GM08714 (cell line): ENCODE results near the gene ITGB5.

Experiments
- H3K4me3 ChIP-seq: fragments of 200-500 bp; sonication (Bioruptor generic); 2 replicates; pipeline ENCODE4 v1.5.1; 2014; ENCODE audit warnings: mild to moderate bottlenecking, low read length, inconsistent platforms
- ZNF274 ChIP-seq: IDR thresholded peaks from 2 replicates; pipeline ENCODE4 v1.6.1; 2012; ENCODE audit warnings: mild to moderate bottlenecking, low read depth, low read length

The ITGB5 gene

GRCh38 chr3:124748560-124749198, 138.5 kb downstream of the ITGB5 start:
- no peak overlapping the region for H3K4me3 ChIP-seq
- TF ChIP-seq ZNF274 = no peak

GRCh38 chr3:124747111-124747981, 139.8 kb downstream of the ITGB5 start:
- no peak for TF ChIP-seq ZNF274
- H3K4me3 ChIP-seq = no peak overlapping the region

- no peak overlapping the region for H3K4me3 ChIP-seq
- TF ChIP-seq ZNF274 = no peak
Measured at GRCh38 chr3:124745756-124746155, 141.4 kb downstream of the ITGB5 start.

GRCh38 chr3:124741027-124741426, 146.1 kb downstream of the ITGB5 start:
- no peak for TF ChIP-seq ZNF274

GRCh38 chr3:124731760-124732159, 155.4 kb downstream of the ITGB5 start:
- peak overlapping the region; percentile 94; the same call in 1 of the 2 replicates for H3K4me3 ChIP-seq
- no peak for TF ChIP-seq ZNF274

More at GRCh38 chr3:124741027-124741426, 146.1 kb downstream of the ITGB5 start:
- H3K4me3 ChIP-seq = no peak overlapping the region

GRCh38 chr3:124730941-124731297, 156.2 kb downstream of the ITGB5 start:
- TF ChIP-seq ZNF274 = no peak
- peak overlapping the region; percentile 94 for H3K4me3 ChIP-seq

GRCh38 chr3:124730129-124730940, 156.8 kb downstream of the ITGB5 start, which contains the start of gene UMPS:
TSS of gene UMPS (plus strand) at chr3:124730452. CDS start at chr3:124730472, 20 bp downstream.
- peak within 1 kb of the TSS; percentile 94 for H3K4me3 ChIP-seq
- TF ChIP-seq ZNF274 = no peak

- no peak for TF ChIP-seq ZNF274
- no peak overlapping the region for H3K4me3 ChIP-seq
Measured at GRCh38 chr3:124722589-124722988, 164.6 kb downstream of the ITGB5 start.

- no peak overlapping the region for H3K4me3 ChIP-seq
- TF ChIP-seq ZNF274 = no peak
Measured at GRCh38 chr3:124714223-124714853, 172.8 kb downstream of the ITGB5 start.
